Osteocyte (in vitro differentiated cells): ENCODE results near the gene USP10. TPM values are rescaled to one million over a fixed set of nuclear protein-coding genes. Genes with fewer than 3 reads are reported as not detected.
A peak's percentile ranks its signal among the peaks of the same experiment; 100 is the strongest.

Experiments used
- DNase-seq: peaks from one replicate; pipeline ENCODE4 v3.0.0; 2021; ENCODE audit warnings: mixed read lengths; ENCODE audit not compliant: unreplicated experiment; ENCODE audit errors: extremely low spot score
- H3K27ac Mint-ChIP-seq: one replicate; pipeline ENCODE4 v1.8.0; 2021; ENCODE audit warnings: mild to moderate bottlenecking, mixed read lengths; ENCODE audit not compliant: unreplicated experiment
- H3K27me3 Mint-ChIP-seq: one replicate; pipeline ENCODE4 v1.8.0; 2021; ENCODE audit warnings: mixed read lengths; ENCODE audit not compliant: unreplicated experiment
- H3K36me3 Mint-ChIP-seq: one replicate; pipeline ENCODE4 v1.8.0; 2021; ENCODE audit warnings: mixed read lengths; ENCODE audit not compliant: unreplicated experiment
- H3K4me1 Mint-ChIP-seq: one replicate; pipeline ENCODE4 v1.8.0; 2021; ENCODE audit warnings: mixed read lengths; ENCODE audit not compliant: unreplicated experiment
- H3K4me3 Mint-ChIP-seq: one replicate; pipeline ENCODE4 v1.8.0; 2021; ENCODE audit warnings: mild to moderate bottlenecking, moderate library complexity, mixed read lengths; ENCODE audit not compliant: unreplicated experiment
- H3K9me3 Mint-ChIP-seq: one replicate; pipeline ENCODE4 v1.8.0; 2021; ENCODE audit warnings: mixed read lengths; ENCODE audit not compliant: unreplicated experiment
- total RNA-seq: library from RNA; stranded (reverse); gene quantifications from 2 replicates; pipeline ENCODE4 v1.2.1, GENCODE V29; 2021
- TF ChIP-seq, protein P1 (sequence below): fragments of 200-600 bp; sonication (generic); IDR thresholded peaks from 2 replicates; pipeline ENCODE4 v1.5.0; 2021; ENCODE audit warnings: antibody characterized with exemption, mild to moderate bottlenecking, moderate library complexity

USP10 gene
- total RNA-seq, 1 donor from 2014 or later = 46.3 TPM

DNA sequence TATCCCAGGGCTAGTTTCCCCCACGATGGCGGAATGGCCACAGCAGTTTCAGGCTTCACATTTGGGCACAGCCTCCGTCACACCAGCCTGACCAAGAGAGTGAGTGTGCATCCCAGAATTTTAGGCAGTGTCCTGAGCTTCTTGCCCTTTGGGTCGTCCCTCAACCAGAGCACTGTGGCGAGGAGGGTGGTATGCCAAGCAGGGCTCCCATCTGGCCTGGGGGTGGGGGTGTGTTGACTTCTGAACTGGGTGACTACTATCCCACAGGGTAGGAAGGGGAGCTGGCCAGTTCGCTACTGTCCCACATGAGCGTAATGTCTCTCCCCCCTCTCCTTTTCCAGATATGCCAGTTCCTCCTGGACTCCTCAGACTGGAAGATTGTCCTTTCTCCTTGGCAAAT lies 16.1 kb downstream of the USP10 start:
- H3K4me1 Mint-ChIP-seq = peaks cover 26% of the 10 kb centered on the region
- H3K27me3 Mint-ChIP-seq = no peaks in the 10 kb centered on the region
- H3K4me3 Mint-ChIP-seq = no peak overlapping the region
- no peak overlapping the region for H3K27ac Mint-ChIP-seq
- TF ChIP-seq, protein P1, sequence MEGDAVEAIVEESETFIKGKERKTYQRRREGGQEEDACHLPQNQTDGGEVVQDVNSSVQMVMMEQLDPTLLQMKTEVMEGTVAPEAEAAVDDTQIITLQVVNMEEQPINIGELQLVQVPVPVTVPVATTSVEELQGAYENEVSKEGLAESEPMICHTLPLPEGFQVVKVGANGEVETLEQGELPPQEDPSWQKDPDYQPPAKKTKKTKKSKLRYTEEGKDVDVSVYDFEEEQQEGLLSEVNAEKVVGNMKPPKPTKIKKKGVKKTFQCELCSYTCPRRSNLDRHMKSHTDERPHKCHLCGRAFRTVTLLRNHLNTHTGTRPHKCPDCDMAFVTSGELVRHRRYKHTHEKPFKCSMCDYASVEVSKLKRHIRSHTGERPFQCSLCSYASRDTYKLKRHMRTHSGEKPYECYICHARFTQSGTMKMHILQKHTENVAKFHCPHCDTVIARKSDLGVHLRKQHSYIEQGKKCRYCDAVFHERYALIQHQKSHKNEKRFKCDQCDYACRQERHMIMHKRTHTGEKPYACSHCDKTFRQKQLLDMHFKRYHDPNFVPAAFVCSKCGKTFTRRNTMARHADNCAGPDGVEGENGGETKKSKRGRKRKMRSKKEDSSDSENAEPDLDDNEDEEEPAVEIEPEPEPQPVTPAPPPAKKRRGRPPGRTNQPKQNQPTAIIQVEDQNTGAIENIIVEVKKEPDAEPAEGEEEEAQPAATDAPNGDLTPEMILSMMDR = no peak
- no peaks in the 10 kb centered on the region for H3K9me3 Mint-ChIP-seq
- peaks cover 8% of the 10 kb centered on the region for H3K36me3 Mint-ChIP-seq
- no peak for DNase-seq

DNA sequence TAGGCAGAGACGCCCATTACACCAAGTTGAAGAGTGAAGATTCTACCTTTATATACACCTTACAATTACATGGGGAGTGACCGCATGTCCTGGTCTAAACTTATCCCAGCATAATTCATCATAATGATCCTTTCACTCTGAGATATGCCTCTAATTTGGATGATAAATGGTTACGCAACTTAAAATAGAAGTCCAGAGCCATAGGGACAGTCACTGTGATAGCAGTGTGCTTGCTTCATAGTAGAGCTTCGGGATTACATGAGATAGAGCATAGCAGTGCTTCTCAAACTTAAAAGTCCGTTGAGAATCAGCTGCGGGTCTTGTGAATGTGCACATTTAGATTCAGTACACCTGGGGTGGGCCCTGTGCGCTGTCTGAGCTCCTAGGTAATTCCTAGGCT lies 16.9 kb downstream of the USP10 start:
- Mint-ChIP-seq H3K9me3 (no peaks in the 10 kb centered on the region), H3K4me3 (no peak overlapping the region), H3K36me3 (peaks cover 6% of the 10 kb centered on the region), H3K27ac (no peak overlapping the region), H3K27me3 (no peaks in the 10 kb centered on the region), H3K4me1 (peaks cover 26% of the 10 kb centered on the region)
- TF ChIP-seq, protein P1 = no peak
- DNase-seq = no peak

DNA sequence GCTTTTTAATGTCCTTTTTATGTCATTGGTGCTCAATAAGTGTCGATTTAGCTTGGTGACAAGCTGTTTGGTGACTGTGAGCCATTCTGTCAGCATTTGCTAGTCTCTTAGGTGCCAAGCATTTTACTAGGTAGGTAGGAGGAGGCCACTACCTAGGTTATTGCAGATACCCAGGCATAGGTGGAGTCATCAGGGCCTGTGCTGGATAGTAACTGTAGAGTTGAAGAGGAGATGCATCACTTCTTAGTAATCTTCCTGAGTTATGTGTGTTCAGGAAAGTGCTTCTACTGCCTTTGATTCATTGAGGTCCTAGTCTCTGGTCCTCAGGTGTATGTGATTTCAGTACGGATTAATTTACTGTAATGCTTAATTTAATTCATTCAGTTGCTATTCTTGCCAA lies 17.7 kb downstream of the USP10 start:
- no peak for DNase-seq
- Mint-ChIP-seq H3K27ac (no peak overlapping the region), H3K36me3 (peaks cover 9% of the 10 kb centered on the region), H3K4me3 (no peak overlapping the region), H3K9me3 (no peaks in the 10 kb centered on the region), H3K4me1 (peaks cover 26% of the 10 kb centered on the region), H3K27me3 (no peaks in the 10 kb centered on the region)
- TF ChIP-seq, protein P1 = no peak

DNA sequence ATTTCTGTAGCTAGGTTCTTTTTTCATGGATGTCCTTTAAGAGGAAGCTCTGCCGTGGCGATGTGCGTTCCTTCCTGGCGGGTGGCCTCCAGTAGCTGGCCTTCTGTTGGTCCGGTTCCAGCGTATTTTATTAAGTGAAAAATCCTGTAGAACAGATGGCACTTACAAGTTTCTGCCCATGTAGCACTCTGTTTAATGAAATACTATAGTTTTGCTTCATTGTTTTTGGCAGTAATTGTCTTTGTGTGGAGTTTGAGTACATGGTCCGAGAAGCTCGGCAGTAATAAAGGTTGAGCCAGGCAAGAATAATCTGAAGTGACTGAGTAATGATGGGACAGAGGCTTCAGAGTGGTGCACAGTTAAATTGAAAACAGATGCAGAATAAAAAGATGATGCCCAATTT lies 20.4 kb downstream of the USP10 start:
- TF ChIP-seq, protein P1 = no peak
- Mint-ChIP-seq H3K36me3 (peaks cover 9% of the 10 kb centered on the region), H3K4me3 (peak overlapping the region; percentile 45), H3K9me3 (no peaks in the 10 kb centered on the region), H3K27me3 (no peaks in the 10 kb centered on the region), H3K27ac (peak overlapping the region; percentile 54), H3K4me1 (peaks cover 21% of the 10 kb centered on the region)
- DNase-seq = no peak

DNA sequence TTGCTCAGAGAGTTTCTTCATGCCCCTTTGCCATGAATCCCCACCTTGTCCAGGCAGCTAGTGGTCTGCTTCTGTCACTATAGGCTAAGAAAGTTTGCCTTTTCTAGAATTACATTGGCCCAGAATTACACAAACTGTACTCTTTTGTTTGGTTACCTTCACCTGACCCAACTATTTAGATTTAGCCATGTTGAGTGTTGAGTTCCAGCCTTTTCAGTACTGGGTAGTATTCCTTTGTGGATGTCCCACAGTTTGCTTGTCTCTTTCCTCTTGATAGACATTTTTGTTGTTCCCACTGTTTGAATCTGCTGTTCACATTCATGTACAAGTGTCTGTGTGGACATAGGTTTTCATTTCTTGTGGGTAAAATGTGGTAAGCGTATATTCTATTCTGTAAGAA lies 22.3 kb downstream of the USP10 start:
- Mint-ChIP-seq H3K27ac (no peak overlapping the region), H3K4me1 (peaks cover 37% of the 10 kb centered on the region), H3K9me3 (no peaks in the 10 kb centered on the region), H3K27me3 (no peaks in the 10 kb centered on the region), H3K36me3 (peaks cover 7% of the 10 kb centered on the region), H3K4me3 (no peak overlapping the region)
- TF ChIP-seq, protein P1 = no peak
- DNase-seq = no peak
